GM12872 (cell line): ENCODE results near the gene FLT1.

Source experiments
- TF ChIP-seq, protein P1 (sequence below): IDR thresholded peaks from 3 replicates; pipeline ENCODE4 v1.5.1; 2011; ENCODE audit warnings: low read depth, mild to moderate bottlenecking, low read length, moderate library complexity; ENCODE audit not compliant: insufficient read depth

Gene FLT1

DNA sequence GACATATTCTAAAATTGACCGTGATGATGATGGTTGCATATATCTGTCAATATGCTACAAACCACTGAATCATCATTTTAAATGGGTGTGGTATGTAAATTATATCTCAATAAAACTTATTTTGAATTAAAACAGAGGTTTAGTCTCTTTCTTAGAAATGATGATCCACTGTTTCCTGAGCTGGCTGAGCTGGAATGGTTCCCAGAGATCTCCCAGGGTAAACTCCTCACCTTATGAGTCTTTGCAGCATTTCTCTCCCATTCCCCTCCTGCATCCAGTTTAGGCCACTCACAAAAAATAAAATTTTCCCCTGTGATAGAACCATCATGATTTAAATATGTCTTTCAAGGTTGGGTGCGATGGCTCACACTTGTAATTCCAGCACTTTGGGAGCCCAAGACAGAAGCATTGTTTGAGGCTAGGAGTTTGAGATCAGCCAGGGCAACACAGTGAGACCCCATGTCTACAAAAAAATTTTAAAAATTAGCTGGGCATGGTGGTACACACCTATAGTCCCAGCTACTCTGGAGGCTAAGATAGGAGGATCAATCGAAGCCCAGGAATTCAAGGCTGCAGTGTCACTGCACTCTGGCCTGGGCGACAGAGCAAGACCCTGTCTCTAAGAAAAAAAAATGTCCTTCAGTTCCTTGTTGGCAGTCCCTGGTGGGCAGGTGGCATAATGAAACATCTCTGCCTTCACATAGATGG lies 46.1 kb downstream of the FLT1 start:
- TF ChIP-seq, protein P1, sequence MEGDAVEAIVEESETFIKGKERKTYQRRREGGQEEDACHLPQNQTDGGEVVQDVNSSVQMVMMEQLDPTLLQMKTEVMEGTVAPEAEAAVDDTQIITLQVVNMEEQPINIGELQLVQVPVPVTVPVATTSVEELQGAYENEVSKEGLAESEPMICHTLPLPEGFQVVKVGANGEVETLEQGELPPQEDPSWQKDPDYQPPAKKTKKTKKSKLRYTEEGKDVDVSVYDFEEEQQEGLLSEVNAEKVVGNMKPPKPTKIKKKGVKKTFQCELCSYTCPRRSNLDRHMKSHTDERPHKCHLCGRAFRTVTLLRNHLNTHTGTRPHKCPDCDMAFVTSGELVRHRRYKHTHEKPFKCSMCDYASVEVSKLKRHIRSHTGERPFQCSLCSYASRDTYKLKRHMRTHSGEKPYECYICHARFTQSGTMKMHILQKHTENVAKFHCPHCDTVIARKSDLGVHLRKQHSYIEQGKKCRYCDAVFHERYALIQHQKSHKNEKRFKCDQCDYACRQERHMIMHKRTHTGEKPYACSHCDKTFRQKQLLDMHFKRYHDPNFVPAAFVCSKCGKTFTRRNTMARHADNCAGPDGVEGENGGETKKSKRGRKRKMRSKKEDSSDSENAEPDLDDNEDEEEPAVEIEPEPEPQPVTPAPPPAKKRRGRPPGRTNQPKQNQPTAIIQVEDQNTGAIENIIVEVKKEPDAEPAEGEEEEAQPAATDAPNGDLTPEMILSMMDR, result no peak

DNA sequence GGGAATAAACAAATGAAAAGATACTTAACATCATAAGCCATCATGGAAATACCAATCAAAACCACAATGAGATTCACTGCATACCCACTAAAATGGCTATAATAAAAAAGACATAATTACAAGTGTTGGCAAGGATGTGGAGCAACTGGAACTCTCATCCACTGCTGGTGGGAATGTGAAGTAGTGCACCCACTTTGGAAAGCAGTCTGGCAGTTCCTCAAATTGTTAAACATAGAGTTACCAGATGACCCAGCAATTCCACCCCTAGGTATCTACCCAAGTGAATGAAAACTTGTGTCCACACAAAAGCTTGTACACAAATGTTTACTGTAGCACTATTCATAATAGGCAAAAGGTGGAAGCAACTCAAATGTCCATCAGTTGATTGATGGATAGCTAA lies 46.9 kb downstream of the FLT1 start:
- TF ChIP-seq, protein P1, result no peak

DNA sequence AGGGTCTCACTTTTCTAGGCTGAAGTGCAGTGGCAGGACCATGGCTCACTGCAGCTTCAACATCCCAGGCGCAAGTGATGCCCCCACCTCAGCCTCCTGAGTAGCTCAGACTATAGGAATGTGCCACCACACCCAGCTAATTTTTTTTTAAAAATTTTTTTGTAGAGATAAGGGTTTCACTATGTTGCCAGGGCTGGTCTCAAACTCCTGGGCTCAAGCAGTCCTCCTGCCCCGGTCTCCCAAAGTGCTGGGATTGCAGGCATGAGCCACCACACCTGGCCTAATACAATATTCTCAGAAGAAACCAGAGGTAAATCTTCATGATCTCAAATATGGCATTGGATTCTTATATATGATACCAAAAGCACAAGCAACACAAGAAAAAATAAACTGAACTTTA lies 47.7 kb downstream of the FLT1 start:
- TF ChIP-seq, protein P1, result no peak

GRCh38 chr13:28442839-28443238 lies 52.1 kb downstream of the FLT1 start:
- TF ChIP-seq, protein P1, result no peak

- TF ChIP-seq, protein P1, result no peak
Observed at GRCh38 chr13:28441529-28441928, 53.4 kb downstream of the FLT1 start.

DNA sequence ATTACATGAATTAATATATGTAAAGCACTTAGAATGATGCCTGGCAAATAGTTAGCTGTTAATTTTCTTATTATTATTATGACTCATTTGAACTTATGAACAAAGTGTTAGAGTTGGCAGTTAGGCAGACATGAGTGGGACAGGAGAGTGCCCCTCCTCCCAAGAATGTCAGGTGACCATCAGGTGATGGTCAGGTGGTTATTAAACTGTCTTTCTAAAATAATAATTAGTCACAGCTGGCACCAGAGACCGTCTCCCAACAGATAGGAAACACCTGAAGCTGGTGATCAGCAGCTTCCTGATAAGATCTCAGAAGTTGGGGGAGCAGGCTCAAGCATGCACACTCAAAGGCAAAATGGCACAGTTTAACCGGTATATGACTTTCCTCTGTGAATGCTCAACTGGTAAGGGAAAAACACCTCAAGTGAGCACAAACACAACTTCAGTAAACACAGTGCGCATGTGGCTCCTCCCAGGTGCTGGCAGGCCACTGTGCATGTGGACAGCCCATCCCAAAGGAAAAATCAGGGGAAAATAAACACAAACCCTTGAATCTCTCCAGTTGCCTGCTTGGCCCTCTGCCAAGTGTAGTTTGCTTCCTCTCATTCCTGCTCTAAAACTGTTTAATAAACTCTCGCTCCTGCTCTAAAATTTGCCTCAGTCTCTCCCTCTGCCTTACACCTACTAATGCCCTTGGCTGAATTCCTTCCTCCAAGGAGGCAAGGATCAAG lies 54.0 kb downstream of the FLT1 start:
- TF ChIP-seq, protein P1, result no peak

- TF ChIP-seq, protein P1, result no peak
Observed at GRCh38 chr13:28438598-28439334, 56.2 kb downstream of the FLT1 start.
